NCI-H1105 treated with DMSO at 0.1 percent for 48 hours (cell line): ENCODE measurements around the gene AMY2B.
"Not testable (repeated sequence)": the region's sequence is repeated elsewhere in the genome, so short reads cannot be mapped to it uniquely, and the experiment has no call there.

Source experiments
- DNase-seq: peaks from one replicate; lab custom pipeline; 2025; lab: John Stamatoyannopoulos, UW

Gene AMY2B

DNA sequence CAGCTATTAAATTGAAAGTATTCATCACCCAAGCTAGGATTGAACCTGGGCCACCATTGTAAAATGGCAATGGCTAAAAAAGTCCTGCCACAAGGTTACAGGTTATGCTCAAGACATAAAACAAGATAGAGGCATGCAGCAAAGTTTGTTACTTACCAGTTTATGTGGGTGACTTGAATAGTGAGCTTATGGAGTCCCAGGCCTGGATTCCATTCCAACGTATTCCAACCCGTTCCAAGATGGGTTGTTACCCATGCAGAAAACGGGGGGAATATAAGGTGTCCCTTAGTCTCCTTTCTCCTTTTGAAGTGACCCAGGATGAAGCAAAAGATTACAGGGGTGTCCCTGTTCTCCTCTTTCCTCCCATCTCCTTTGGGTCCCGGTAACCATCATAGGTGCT is 56.0 kb downstream of the AMY2B start:
- not testable (repeated sequence) for DNase-seq
